ENCODE measurements around the gene GPR55.
A peak's percentile ranks its signal among the peaks of the same experiment; 100 is the strongest.

GPR55 gene

GRCh38 chr2:230907361-230908091, 17.5 kb downstream of the GPR55 start:
- DNase-seq (ENCODE audit: low read depth) = no peak
- H3K4me3 ChIP-seq (ENCODE audit: low read length) = no peak overlapping the region
- no peak for TF ChIP-seq CTCF (conservative IDR thresholded peaks at IDR 0.05; ENCODE audit: low read length)

DNA sequence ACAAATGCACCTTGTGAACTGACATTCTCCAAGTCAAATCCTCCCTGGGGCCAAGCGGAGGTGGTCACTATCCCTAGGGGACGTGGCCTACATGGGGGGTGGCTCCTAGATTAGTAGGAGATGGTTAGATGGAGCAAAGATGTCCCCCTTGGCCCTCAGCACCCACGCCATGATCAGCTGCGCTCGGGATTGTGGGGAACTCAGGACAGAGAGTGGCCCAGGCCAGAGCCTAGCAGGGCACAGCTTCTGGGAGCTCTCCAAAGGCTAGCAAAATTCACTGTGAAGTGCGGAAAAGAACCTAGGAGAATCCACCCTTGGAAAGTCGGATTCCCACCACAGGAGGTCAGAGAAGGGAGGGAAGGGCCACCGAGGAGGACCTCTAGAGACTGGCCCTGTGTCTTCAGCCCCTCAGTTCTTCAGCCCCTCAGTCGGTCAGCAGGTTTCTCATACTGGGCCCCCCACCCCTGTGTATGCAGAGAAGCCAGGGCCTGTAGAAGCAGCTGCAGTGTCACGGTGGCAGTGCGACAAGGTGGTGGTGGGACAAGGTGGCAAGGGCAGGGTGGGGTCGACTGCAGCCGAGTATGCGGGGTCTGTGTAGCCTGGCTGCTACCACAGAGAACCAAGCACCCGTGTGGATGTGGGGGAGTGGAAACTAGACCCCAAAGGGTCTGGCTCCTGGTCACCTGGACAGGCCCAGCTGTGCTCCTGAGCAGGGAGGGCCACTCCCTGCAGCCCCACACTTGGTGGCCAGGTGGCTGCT, 18.4 kb downstream of the GPR55 start:
- H3K4me3 ChIP-seq (ENCODE audit: low read length) = no peak overlapping the region
- no peak for DNase-seq (ENCODE audit: low read depth)
- no peak for TF ChIP-seq CTCF (conservative IDR thresholded peaks at IDR 0.05; ENCODE audit: low read length)

DNA sequence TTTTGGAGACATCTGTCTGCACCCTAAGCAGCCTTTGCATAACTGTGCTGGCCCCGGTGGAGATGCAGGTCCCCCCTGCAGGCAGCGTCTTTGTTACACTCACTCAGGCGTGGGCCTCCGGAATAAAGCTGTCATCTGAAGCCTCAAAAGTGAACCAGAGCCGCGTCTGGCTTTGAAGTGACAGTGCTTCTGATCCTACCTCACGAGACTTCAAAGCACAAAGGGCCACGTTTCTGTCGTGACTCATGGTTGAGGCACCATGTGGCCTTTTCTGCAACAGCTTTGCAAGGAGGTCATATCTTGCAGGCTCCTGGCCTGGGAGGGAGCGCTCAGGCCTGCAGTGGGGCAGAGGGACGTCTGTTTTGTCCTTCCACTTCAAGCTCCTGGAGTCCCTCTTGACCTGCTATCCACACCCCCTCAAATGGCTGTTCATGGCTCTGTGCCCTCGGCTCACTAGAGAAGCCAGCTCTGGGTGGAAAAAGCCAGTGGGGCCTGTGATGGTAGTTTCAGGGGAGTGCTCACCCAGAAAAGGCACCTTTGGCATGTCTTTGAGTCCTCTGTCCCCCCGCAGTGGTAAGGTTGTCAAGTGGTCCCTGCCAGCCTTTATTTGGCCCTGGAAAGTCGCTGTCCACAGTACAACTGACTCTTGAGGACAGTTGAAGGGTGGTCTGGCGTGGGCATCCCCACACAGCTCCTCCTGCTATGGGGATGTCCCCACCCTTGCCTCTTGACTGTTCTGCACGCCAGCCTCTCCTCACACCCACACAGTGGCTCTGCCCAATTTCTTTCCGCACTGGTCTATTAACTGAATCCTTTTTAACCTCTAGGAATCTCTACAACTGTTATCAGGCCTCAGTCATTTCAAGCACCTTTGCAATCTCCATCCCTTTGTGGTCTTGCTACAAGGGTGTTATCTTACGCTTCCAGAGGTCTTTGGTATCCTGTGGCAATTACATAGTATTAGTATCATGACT, 19.3 kb downstream of the GPR55 start:
- peak; percentile 6 for DNase-seq (ENCODE audit: low read depth)
- no peak for TF ChIP-seq CTCF (conservative IDR thresholded peaks at IDR 0.05; ENCODE audit: low read length)

DNA sequence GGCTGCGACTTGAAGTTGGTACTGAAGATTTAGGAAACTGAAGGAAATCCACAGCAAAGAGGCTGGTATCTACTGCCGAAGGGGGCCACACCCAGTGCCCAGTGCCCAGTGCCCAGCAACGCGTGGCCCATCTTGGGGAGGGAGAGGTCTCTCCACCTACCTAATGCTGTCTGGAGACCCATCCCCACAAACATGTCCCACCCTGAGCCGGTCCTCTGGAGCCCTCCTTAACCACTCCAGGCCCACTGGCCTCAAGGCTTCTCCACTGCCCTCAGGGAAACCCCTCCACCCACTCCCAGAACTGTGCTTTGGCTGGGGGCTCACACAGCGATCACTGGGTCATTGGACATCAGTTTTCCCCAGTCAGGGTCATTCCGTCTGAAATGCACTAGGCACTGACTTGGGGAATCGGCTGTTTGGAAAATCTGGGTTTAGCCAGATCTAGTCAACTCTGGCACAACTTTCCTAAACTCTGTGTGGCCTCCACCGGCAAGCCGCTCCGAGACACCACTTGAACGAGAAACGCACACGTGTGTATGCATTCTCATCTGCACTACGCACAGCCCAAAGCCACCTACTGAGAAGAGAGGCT, 20.1 kb downstream of the GPR55 start:
- H3K4me3 ChIP-seq (ENCODE audit: low read length) = no peak overlapping the region
- no peak for DNase-seq (ENCODE audit: low read depth)
- no peak for TF ChIP-seq CTCF (conservative IDR thresholded peaks at IDR 0.05; ENCODE audit: low read length)

More for the DNA sequence above, 19.3 kb downstream of the GPR55 start:
- H3K4me3 ChIP-seq (ENCODE audit: low read length) = no peak overlapping the region

DNA sequence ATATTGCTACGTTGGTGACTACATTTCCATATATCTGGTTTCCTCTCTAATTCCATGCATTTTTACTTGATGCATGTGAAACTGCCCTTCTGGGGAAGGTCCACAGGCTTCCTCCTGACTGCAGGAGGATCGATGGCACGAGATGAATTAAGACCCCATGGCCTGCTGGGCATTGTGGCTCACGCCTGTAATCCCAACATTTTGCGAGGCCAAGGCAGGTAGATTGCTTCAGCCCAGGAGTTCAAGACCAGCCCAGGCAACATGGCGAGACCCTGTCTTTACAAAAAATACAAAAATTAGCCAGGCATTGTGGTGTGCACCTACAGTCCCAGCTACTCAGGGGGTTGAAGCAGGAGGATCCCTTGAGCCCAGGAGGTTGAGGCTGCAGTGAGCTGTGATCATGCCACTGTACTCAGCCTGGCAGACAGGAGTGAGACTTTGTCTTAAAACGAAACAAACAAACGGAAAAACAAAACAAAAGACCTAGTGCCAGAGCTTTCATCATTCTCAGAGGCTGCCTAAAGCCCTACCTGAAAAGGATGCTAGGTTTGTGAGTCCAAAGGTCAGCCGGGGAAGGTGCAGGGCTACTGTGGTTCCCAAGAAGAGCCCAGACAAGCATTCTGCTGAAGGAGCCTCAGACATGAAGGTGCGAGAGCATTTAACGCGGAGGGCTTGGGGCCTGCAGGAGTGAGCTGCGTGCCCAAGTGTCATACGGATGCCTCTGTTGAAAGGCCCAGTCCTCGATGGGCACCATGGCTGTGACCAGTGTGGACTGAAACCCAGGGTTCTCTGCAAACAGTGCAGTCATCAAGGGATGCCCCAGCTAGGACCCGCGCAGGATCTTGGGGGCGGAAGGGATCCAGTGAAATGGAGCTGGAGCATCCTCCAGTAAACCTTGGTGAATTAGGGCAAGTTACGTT, 21.6 kb downstream of the GPR55 start:
- no peak overlapping the region for H3K4me3 ChIP-seq (ENCODE audit: low read length)
- TF ChIP-seq CTCF (conservative IDR thresholded peaks at IDR 0.05; ENCODE audit: low read length) = no peak
- DNase-seq (ENCODE audit: low read depth) = no peak
